BJ (cell line): ENCODE results near the gene CAMSAP1. TPM values are rescaled to one million over a fixed set of nuclear protein-coding genes. Genes with fewer than 3 reads are reported as not detected.
"Not testable (repeated sequence)": the region's sequence is repeated elsewhere in the genome, so short reads cannot be mapped to it uniquely, and the experiment has no call there.

Experiments used
- CTCF ChIA-PET: fragments of 350-600 bp; formaldehyde crosslinking; extraction: SDS; loops from one replicate; lab custom pipeline; 2021; ENCODE audit warnings: antibody characterized with exemption, inconsistent platforms; lab: Yijun Ruan, JAX
- POLR2A ChIA-PET: fragments of 300-600 bp; sonication (Branson Sonifier 250); formaldehyde crosslinking; extraction: SDS; loops from one replicate; lab custom pipeline; 2021; ENCODE audit warnings: antibody characterized with exemption; lab: Charles Lee
- DNase-seq: peaks from one replicate; pipeline ENCODE4 v3.0.0-alpha.2; 2011; ENCODE audit warnings: low read depth
- H3K27me3 ChIP-seq: 2 replicates; pipeline ENCODE4 v1.6.0; 2011; ENCODE audit warnings: low read length; ENCODE audit not compliant: control insufficient read depth, insufficient read depth
- H3K36me3 ChIP-seq: 2 replicates; pipeline ENCODE4 v1.5.1; 2011; ENCODE audit warnings: low read length; ENCODE audit not compliant: control insufficient read depth, insufficient read depth
- H3K4me3 ChIP-seq: 2 replicates; pipeline ENCODE4 v1.5.1; 2011; ENCODE audit warnings: low read depth, mild to moderate bottlenecking, control low read depth, low read length
- polyA plus RNA-seq: library from polyadenylated mRNA; depleted of rRNA; stranded (reverse); fragments of >200 nt; gene quantifications from 2 replicates; pipeline ENCODE4 v1.2.3, GENCODE V29; 2011
- TF ChIP-seq, protein P1 (sequence below): IDR thresholded peaks from 2 replicates; pipeline ENCODE4 v1.5.1; 2011; ENCODE audit warnings: low read depth, mild to moderate bottlenecking, control low read depth, inconsistent platforms, low read length, moderate library complexity; ENCODE audit not compliant: insufficient read depth

The CAMSAP1 gene
- polyA plus RNA-seq, 1 experiment = 4.1 TPM

DNA sequence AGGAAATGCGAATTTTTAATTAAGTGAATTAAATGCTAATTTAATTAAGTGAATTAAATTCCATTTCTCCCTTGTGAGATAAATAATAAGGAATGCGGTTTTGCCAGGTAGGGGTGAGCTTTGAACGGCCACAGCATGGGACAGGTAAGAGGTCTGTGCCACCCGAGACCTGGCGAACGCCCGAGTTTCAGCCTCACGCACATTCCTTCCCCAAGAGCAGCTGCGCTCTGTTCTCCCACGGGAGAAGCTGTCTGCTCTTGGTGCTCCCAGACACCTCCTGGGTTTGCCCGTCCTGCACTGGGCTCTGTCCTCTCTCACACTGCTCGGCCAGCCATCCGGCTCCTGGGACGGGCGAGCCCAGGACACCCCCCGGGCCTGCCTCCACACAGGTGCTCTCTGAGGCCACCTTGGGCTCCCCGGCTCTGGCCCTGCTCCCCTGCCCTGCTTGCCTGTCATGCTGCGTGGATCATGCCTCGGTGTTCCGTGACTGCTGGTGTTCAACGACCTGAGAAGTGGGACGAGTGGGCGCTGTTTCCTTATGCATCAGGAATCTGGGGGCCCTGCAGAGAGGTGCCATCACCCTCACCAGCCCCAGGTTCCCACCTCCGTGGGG lies 13.7 kb upstream of the CAMSAP1 start:
- POLR2A ChIA-PET = no interaction called here
- CTCF ChIA-PET = interaction anchor here (0.7 to 1.0 kb wide), 3 partner anchors 8 to 201 kb away, joined by 3 read pairs; no protein-coding TSS in a partner anchor
- TF ChIP-seq, protein P1, sequence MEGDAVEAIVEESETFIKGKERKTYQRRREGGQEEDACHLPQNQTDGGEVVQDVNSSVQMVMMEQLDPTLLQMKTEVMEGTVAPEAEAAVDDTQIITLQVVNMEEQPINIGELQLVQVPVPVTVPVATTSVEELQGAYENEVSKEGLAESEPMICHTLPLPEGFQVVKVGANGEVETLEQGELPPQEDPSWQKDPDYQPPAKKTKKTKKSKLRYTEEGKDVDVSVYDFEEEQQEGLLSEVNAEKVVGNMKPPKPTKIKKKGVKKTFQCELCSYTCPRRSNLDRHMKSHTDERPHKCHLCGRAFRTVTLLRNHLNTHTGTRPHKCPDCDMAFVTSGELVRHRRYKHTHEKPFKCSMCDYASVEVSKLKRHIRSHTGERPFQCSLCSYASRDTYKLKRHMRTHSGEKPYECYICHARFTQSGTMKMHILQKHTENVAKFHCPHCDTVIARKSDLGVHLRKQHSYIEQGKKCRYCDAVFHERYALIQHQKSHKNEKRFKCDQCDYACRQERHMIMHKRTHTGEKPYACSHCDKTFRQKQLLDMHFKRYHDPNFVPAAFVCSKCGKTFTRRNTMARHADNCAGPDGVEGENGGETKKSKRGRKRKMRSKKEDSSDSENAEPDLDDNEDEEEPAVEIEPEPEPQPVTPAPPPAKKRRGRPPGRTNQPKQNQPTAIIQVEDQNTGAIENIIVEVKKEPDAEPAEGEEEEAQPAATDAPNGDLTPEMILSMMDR = no peak
- no peak for DNase-seq
- peaks cover 2% of the 10 kb centered on the region for H3K36me3 ChIP-seq
- no peaks in the 10 kb centered on the region for H3K27me3 ChIP-seq
- H3K4me3 ChIP-seq = no peak overlapping the region

GRCh38 chr9:135920256-135920930 lies 13.0 kb upstream of the CAMSAP1 start:
- no peak overlapping the region for H3K4me3 ChIP-seq
- peaks cover 3% of the 10 kb centered on the region for H3K36me3 ChIP-seq
- ChIA-PET CTCF (interaction anchor here (1.0 kb wide), 1 partner anchor 8 kb away, joined by 3 read pairs; no protein-coding TSS in a partner anchor), POLR2A (no interaction called here)
- H3K27me3 ChIP-seq = no peaks in the 10 kb centered on the region
- DNase-seq = no peak
- TF ChIP-seq, protein P1 = no peak

GRCh38 chr9:135919318-135919890 lies 12.1 kb upstream of the CAMSAP1 start:
- no peak for DNase-seq
- ChIA-PET POLR2A (no interaction called here), CTCF (no interaction called here)
- Histone ChIP-seq H3K4me3 (no peak overlapping the region), H3K27me3 (no peaks in the 10 kb centered on the region), H3K36me3 (peaks cover 5% of the 10 kb centered on the region)
- TF ChIP-seq, protein P1 = no peak

DNA sequence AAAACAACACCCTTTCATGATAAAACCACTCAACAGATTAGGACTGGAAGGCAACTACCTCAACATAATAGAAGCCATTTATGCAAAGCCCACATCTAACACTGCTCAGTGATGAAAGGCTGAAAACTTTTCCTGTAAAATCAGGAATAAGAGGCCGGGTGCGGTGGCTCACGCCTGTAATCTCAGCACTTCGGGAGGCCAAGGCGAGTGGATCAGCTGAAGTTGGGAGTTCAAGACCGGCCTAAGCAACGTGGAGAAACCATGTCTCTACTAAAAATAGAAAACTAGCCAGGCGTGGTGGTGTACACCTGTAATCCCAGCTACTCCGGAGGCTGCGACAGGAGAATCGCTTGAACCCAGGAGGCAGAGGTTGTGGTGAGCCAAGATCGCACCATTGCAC lies 8.9 kb upstream of the CAMSAP1 start:
- POLR2A ChIA-PET, H3K36me3 ChIP-seq, H3K4me3 ChIP-seq, H3K27me3 ChIP-seq, CTCF ChIA-PET, DNase-seq: not testable (repeated sequence)

GRCh38 chr9:135914921-135915320 lies 7.6 kb upstream of the CAMSAP1 start:
- POLR2A ChIA-PET = no interaction called here
- H3K36me3 ChIP-seq = peaks cover 8% of the 10 kb centered on the region
- no peaks in the 10 kb centered on the region for H3K27me3 ChIP-seq
- TF ChIP-seq, protein P1 = no peak
- no peak for DNase-seq
- CTCF ChIA-PET = interaction anchor here (1.1 kb wide), 1 partner anchor 19 kb away, joined by 4 read pairs; no protein-coding TSS in a partner anchor
- no peak overlapping the region for H3K4me3 ChIP-seq

DNA sequence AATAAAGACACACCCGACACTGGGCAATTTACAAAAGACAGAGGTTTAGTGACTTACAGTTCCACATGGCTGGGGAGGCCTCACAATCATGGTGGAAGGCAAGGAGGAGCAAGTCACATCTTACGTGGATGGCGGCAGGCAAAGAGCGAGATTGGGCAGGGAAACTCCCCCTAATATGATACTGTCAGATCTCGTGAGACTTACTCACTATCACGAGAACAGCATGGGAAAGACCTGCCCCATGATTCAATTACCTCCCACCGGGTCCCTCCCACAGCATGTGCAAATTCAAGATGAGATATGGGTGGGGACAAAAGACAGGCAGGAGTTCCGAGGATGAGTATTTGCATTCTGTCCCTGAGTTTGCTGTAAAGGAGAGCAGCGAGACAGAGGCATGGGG lies 3.9 kb upstream of the CAMSAP1 start:
- DNase-seq, H3K27me3 ChIP-seq, H3K36me3 ChIP-seq, H3K4me3 ChIP-seq, POLR2A ChIA-PET, CTCF ChIA-PET: not testable (repeated sequence)
